ENCODE data around the gene BCL7B.

- no peak for TF ChIP-seq CTCF (IDR thresholded peaks at IDR 0.05; ENCODE audit: low read depth, low read length, poor library complexity, severe bottlenecking)
- no peak for TF ChIP-seq EZH2phosphoT487 (IDR thresholded peaks at IDR 0.05; ENCODE audit: borderline replicate concordance, low read length)
These were observed 35.8 kb downstream of the BCL7B start for GRCh38 chr7:73521636-73522104.

All from DOHH2 (cell line).